ENCODE results near the gene ARPP21.

Gene ARPP21

GRCh38 chr3:35745802-35746484, 106.6 kb downstream of the ARPP21 start:
- no peaks in the 10 kb centered on the region for H3K27me3 Mint-ChIP-seq
- no peak for DNase-seq
- H3K4me1 Mint-ChIP-seq (ENCODE audit: low read depth), result no peaks in the 10 kb centered on the region
- no peaks in the 10 kb centered on the region for H3K36me3 Mint-ChIP-seq (ENCODE audit: low read depth)
- no peak overlapping the region for H3K27ac Mint-ChIP-seq
- H3K4me3 Mint-ChIP-seq, result no peak overlapping the region
- peaks cover 3% of the 10 kb centered on the region for H3K9me3 Mint-ChIP-seq

GRCh38 chr3:35746492-35746891, 107.2 kb downstream of the ARPP21 start:
- Mint-ChIP-seq H3K27me3 (no peaks in the 10 kb centered on the region), H3K36me3 (ENCODE audit: low read depth) (no peaks in the 10 kb centered on the region), H3K4me1 (ENCODE audit: low read depth) (no peaks in the 10 kb centered on the region), H3K4me3 (no peak overlapping the region), H3K27ac (no peak overlapping the region), H3K9me3 (peaks cover 3% of the 10 kb centered on the region)
- no peak for DNase-seq

- Mint-ChIP-seq H3K9me3 (peaks cover 3% of the 10 kb centered on the region), H3K4me1 (ENCODE audit: low read depth) (no peaks in the 10 kb centered on the region), H3K27ac (no peak overlapping the region), H3K36me3 (ENCODE audit: low read depth) (no peaks in the 10 kb centered on the region), H3K4me3 (no peak overlapping the region), H3K27me3 (no peaks in the 10 kb centered on the region)
- DNase-seq, result no peak
Observed at GRCh38 chr3:35748144-35748543, 108.8 kb downstream of the ARPP21 start.

- Mint-ChIP-seq H3K27me3 (no peaks in the 10 kb centered on the region), H3K4me1 (ENCODE audit: low read depth) (no peaks in the 10 kb centered on the region), H3K27ac (no peak overlapping the region), H3K4me3 (no peak overlapping the region), H3K36me3 (ENCODE audit: low read depth) (no peaks in the 10 kb centered on the region), H3K9me3 (peaks cover 3% of the 10 kb centered on the region)
- no peak for DNase-seq
Observed at GRCh38 chr3:35751207-35751606, 111.9 kb downstream of the ARPP21 start.

GRCh38 chr3:35757991-35758757, 118.8 kb downstream of the ARPP21 start:
- H3K9me3 Mint-ChIP-seq, result no peaks in the 10 kb centered on the region

GRCh38 chr3:35760146-35760545, 120.8 kb downstream of the ARPP21 start:
- Mint-ChIP-seq H3K4me1 (ENCODE audit: low read depth) (no peaks in the 10 kb centered on the region), H3K4me3 (no peak overlapping the region), H3K9me3 (no peaks in the 10 kb centered on the region), H3K27me3 (no peaks in the 10 kb centered on the region), H3K27ac (no peak overlapping the region), H3K36me3 (ENCODE audit: low read depth) (no peaks in the 10 kb centered on the region)
- no peak for DNase-seq

More at GRCh38 chr3:35757991-35758757, 118.8 kb downstream of the ARPP21 start:
- no peak overlapping the region for H3K4me3 Mint-ChIP-seq
- H3K27me3 Mint-ChIP-seq, result no peaks in the 10 kb centered on the region
- H3K4me1 Mint-ChIP-seq (ENCODE audit: low read depth), result no peaks in the 10 kb centered on the region
- no peak overlapping the region for H3K27ac Mint-ChIP-seq
- no peaks in the 10 kb centered on the region for H3K36me3 Mint-ChIP-seq (ENCODE audit: low read depth)
- no peak for DNase-seq

GRCh38 chr3:35761311-35761710, 122.0 kb downstream of the ARPP21 start:
- H3K9me3 Mint-ChIP-seq, result no peaks in the 10 kb centered on the region
- DNase-seq, result no peak
- no peak overlapping the region for H3K27ac Mint-ChIP-seq
- H3K36me3 Mint-ChIP-seq (ENCODE audit: low read depth), result no peaks in the 10 kb centered on the region
- H3K4me3 Mint-ChIP-seq, result no peak overlapping the region
- H3K27me3 Mint-ChIP-seq, result no peaks in the 10 kb centered on the region
- no peaks in the 10 kb centered on the region for H3K4me1 Mint-ChIP-seq (ENCODE audit: low read depth)

- H3K9me3 Mint-ChIP-seq, result no peaks in the 10 kb centered on the region
- H3K4me1 Mint-ChIP-seq (ENCODE audit: low read depth), result no peaks in the 10 kb centered on the region
- no peak overlapping the region for H3K27ac Mint-ChIP-seq
- H3K4me3 Mint-ChIP-seq, result no peak overlapping the region
- no peaks in the 10 kb centered on the region for H3K27me3 Mint-ChIP-seq
- no peaks in the 10 kb centered on the region for H3K36me3 Mint-ChIP-seq (ENCODE audit: low read depth)
- DNase-seq, result no peak
Observed at GRCh38 chr3:35772381-35773015, 133.2 kb downstream of the ARPP21 start.

GRCh38 chr3:35773417-35773816, 134.1 kb downstream of the ARPP21 start:
- Mint-ChIP-seq H3K9me3 (no peaks in the 10 kb centered on the region), H3K36me3 (ENCODE audit: low read depth) (no peaks in the 10 kb centered on the region), H3K4me3 (no peak overlapping the region), H3K4me1 (ENCODE audit: low read depth) (no peaks in the 10 kb centered on the region), H3K27ac (no peak overlapping the region), H3K27me3 (no peaks in the 10 kb centered on the region)
- DNase-seq, result no peak

- no peaks in the 10 kb centered on the region for H3K36me3 Mint-ChIP-seq (ENCODE audit: low read depth)
- no peaks in the 10 kb centered on the region for H3K9me3 Mint-ChIP-seq
- H3K27me3 Mint-ChIP-seq, result no peaks in the 10 kb centered on the region
- H3K27ac Mint-ChIP-seq, result no peak overlapping the region
- H3K4me3 Mint-ChIP-seq, result no peak overlapping the region
- DNase-seq, result no peak
- H3K4me1 Mint-ChIP-seq (ENCODE audit: low read depth), result no peaks in the 10 kb centered on the region
Observed at GRCh38 chr3:35776346-35776745, 137.0 kb downstream of the ARPP21 start.

GRCh38 chr3:35777065-35777464, 137.7 kb downstream of the ARPP21 start:
- Mint-ChIP-seq H3K27ac (no peak overlapping the region), H3K4me3 (no peak overlapping the region), H3K4me1 (ENCODE audit: low read depth) (no peaks in the 10 kb centered on the region), H3K27me3 (no peaks in the 10 kb centered on the region), H3K9me3 (no peaks in the 10 kb centered on the region), H3K36me3 (ENCODE audit: low read depth) (no peaks in the 10 kb centered on the region)
- DNase-seq, result no peak

GRCh38 chr3:35777563-35778554, 138.5 kb downstream of the ARPP21 start:
- H3K4me3 Mint-ChIP-seq, result no peak overlapping the region
- no peaks in the 10 kb centered on the region for H3K9me3 Mint-ChIP-seq
- no peak for DNase-seq
- H3K27ac Mint-ChIP-seq, result no peak overlapping the region
- H3K4me1 Mint-ChIP-seq (ENCODE audit: low read depth), result no peaks in the 10 kb centered on the region
- H3K27me3 Mint-ChIP-seq, result no peaks in the 10 kb centered on the region
- H3K36me3 Mint-ChIP-seq (ENCODE audit: low read depth), result no peaks in the 10 kb centered on the region

- Mint-ChIP-seq H3K9me3 (no peaks in the 10 kb centered on the region), H3K4me1 (ENCODE audit: low read depth) (no peaks in the 10 kb centered on the region), H3K27ac (no peak overlapping the region), H3K27me3 (no peaks in the 10 kb centered on the region), H3K36me3 (ENCODE audit: low read depth) (no peaks in the 10 kb centered on the region), H3K4me3 (no peak overlapping the region)
- DNase-seq, result no peak
Observed at GRCh38 chr3:35779611-35780010, 140.3 kb downstream of the ARPP21 start.

GRCh38 chr3:35780800-35781199, 141.5 kb downstream of the ARPP21 start:
- H3K27me3 Mint-ChIP-seq, result no peaks in the 10 kb centered on the region
- no peak overlapping the region for H3K27ac Mint-ChIP-seq
- no peak for DNase-seq
- H3K36me3 Mint-ChIP-seq (ENCODE audit: low read depth), result no peaks in the 10 kb centered on the region
- no peaks in the 10 kb centered on the region for H3K4me1 Mint-ChIP-seq (ENCODE audit: low read depth)
- H3K9me3 Mint-ChIP-seq, result no peaks in the 10 kb centered on the region
- no peak overlapping the region for H3K4me3 Mint-ChIP-seq
